GM12865 (cell line): ENCODE data around the gene CRTC1.

Experiments
- DNase-seq: peaks from one replicate; pipeline ENCODE4 v3.0.0; 2010; ENCODE audit warnings: low read depth
- H3K4me3 ChIP-seq: 2 replicates; pipeline ENCODE4 v1.5.1; 2011; ENCODE audit warnings: mild to moderate bottlenecking, low read depth, low read length, control low read depth
- TF ChIP-seq, protein P1 (sequence below): IDR thresholded peaks from 2 replicates; pipeline ENCODE4 v1.5.1; 2011; ENCODE audit warnings: low read length, control low read depth, low read depth, inconsistent platforms; ENCODE audit not compliant: insufficient read depth; ENCODE audit errors: missing control alignments

The CRTC1 gene

DNA sequence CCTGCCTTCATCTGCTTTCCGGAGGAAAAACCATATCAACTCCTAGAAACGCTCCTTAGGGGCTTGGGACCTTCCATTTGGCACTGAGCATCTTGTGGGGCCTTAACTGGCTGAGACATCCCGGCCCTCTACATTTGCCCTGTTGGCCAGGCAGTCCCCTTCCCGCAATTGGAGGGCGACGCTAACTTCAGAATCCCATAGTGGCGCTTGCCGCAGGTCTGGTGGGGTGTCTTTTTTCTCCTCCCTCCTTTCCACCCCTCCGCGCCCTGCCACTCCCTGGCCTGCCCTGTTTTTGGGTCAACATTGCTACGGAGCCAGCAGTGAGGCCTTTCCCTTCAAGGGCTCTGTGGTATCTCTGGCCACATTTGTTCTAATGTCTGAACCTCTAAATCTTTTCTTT lies 13.6 kb upstream of the CRTC1 start:
- TF ChIP-seq, protein P1, sequence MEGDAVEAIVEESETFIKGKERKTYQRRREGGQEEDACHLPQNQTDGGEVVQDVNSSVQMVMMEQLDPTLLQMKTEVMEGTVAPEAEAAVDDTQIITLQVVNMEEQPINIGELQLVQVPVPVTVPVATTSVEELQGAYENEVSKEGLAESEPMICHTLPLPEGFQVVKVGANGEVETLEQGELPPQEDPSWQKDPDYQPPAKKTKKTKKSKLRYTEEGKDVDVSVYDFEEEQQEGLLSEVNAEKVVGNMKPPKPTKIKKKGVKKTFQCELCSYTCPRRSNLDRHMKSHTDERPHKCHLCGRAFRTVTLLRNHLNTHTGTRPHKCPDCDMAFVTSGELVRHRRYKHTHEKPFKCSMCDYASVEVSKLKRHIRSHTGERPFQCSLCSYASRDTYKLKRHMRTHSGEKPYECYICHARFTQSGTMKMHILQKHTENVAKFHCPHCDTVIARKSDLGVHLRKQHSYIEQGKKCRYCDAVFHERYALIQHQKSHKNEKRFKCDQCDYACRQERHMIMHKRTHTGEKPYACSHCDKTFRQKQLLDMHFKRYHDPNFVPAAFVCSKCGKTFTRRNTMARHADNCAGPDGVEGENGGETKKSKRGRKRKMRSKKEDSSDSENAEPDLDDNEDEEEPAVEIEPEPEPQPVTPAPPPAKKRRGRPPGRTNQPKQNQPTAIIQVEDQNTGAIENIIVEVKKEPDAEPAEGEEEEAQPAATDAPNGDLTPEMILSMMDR: no peak
- no peak for DNase-seq
- no peak overlapping the region for H3K4me3 ChIP-seq

DNA sequence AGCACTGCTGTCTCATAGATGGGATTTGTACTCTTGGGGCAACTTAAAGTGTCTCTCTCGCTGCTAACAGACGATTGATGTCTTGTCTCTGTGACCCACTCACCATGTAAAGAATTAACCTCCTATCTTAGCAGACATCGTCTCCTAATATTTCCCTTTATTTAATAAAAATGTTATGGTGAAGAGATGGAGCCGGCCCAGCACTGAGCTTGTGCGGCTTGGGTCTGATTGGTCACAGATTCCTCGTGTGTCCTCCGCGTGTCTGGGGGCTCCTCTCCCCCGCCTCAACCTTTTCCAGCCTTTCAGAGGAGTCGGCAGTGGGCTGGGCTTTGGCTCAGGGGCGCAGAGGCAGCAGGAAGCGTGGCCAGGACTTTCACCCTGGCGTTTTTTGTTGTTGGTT lies 13.2 kb upstream of the CRTC1 start:
- DNase-seq: no peak
- TF ChIP-seq, protein P1: no peak
- no peak overlapping the region for H3K4me3 ChIP-seq

DNA sequence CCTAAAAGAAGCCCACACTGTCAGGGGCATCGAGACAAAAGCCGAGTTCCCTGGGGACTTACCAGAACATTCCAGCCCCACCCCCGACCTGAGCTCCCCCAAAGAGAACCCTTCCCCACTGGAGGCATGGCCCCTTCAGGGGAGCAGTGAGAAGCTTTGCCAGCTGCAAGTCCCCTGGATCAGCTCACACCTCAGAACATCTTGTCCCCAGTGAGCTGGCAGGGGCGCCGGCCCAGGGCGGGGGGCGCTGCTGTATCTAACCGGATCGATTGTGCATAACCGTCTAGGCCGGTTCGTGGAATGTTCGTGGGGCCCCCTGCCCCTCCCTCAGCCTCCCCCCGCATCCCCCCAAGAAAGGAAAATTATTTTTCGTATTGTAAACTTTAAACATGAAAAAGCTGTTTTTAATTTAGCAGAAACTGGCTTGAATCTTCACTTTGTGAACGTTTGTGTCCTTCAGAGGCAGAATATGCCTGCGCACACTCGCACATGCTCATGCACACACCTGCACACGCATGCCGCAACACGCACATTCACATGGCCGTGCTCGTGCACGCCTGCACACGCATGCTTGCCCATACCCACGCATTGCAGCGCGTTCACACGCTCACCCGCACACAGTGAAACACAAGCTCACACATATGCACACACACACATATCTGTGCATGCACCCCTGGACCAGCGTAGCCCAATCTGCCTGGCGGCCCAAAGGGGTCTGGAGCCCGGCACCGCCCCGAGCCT lies 12.0 kb upstream of the CRTC1 start:
- DNase-seq: no peak
- H3K4me3 ChIP-seq: no peak overlapping the region

DNA sequence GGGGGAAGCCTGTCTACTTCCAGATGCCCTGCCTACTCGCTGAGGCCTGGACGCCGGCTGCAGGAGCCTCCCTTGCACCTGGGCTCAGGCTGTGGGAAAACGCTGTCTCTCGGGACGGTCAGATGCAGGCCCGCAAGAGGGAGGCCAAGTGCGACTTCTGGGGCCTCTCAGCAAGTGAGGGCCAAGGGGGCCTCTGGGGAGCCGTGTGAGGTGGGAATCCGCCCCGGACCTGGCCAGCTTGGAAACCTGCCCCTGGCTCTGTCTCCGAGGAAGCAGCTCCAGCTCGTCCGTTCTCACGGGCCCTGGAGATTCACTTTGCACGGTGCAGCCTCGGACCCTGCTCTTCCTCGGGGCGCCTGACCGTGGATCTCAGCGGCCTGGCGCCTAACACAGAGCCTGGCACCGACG lies 11.4 kb upstream of the CRTC1 start:
- DNase-seq: no peak
- H3K4me3 ChIP-seq: no peak overlapping the region
- TF ChIP-seq, protein P1: no peak

More for the DNA sequence above, 12.0 kb upstream of the CRTC1 start:
- TF ChIP-seq, protein P1: no peak

DNA sequence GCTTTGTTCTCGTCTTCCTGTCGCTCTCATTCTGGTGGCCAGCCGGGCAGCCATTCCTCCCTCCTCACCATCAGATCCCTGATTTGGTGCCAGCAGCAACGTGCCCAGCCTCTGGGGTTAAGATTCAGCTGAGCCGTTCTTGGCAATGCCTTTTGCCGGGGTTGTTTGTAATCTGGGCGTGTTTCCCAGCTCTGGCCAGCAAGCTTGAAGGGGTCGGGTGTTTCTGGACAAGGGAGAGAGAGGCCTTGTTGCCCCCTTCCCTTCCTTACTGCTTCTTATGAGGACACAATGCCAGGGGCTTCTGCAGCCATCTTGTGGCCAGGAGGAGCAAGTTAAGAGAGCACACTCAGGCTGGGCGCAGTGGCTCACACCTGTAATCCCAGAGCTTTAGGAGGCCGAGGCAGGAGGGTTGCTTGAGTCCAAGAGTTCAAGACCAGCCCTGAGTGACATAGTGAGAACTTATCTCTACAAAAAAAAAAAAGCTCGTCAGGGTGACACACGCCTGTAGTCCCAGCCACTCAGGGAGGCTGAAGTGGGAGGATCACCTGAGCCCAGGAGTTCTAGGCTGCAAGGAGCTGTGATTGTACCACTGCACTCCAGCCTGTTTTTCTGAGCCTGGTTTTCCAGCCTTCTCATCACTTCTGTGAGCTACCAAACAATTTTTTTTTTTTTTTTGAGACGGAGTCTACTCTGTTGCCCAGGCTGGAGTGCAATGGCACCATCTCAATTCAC lies 10.7 kb upstream of the CRTC1 start:
- no peak for DNase-seq
- TF ChIP-seq, protein P1: no peak
- H3K4me3 ChIP-seq: no peak overlapping the region

DNA sequence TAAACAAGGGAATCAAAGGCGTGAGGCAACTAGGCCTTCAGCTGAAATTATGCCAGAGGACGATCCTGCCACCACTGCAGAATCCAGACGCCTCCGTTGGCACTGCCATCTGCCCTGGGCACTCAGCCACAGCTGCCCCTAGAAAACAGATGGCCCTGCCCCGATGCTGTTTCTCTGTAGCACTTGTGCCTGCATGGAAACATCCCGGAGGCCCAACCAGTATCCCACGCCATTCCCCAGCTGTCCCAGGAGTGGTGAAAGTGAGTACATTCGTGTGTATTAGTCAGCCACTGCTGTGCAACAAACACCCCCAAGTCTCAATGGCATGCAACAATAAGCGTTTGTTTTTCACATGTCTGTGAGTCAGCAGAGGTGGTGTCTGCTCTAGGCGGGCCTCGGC lies 8.9 kb upstream of the CRTC1 start:
- TF ChIP-seq, protein P1: no peak
- no peak overlapping the region for H3K4me3 ChIP-seq
- no peak for DNase-seq
